Embryonic facial prominence (tissue), 1 donor: ENCODE results near the gene PHLDA2.

Source experiments
- DNase-seq: peaks from one replicate; pipeline ENCODE4 v3.0.0-alpha.2; 2016; ENCODE audit errors: extremely low spot score

Gene PHLDA2

GRCh38 chr11:2881981-2882375, 47.2 kb downstream of the PHLDA2 start:
- no peak for DNase-seq

GRCh38 chr11:2881076-2881980, 47.9 kb downstream of the PHLDA2 start:
- no peak for DNase-seq

- DNase-seq: no peak
Observed at GRCh38 chr11:2880646-2881045, 48.6 kb downstream of the PHLDA2 start.

- DNase-seq: no peak
Observed at GRCh38 chr11:2878782-2879181, 50.4 kb downstream of the PHLDA2 start.
